Parathyroid adenoma (tissue), 2 donors: ENCODE measurements around the gene THRSP.
"Not testable (repeated sequence)": the region's sequence is repeated elsewhere in the genome, so short reads cannot be mapped to it uniquely, and the experiment has no call there.

Experiments
- H2AFZ ChIP-seq: fragments of 300-600 bp; sonication (generic); one replicate; pipeline ENCODE4 v1.7.0; 2017; ENCODE audit warnings: antibody characterized with exemption, mild to moderate bottlenecking
- H3K27ac ChIP-seq: fragments of 300-600 bp; sonication (generic); one replicate; pipeline ENCODE4 v1.7.0; 2017
- H3K27me3 ChIP-seq: fragments of 300-600 bp; sonication (generic); one replicate; pipeline ENCODE4 v1.7.0; 2017; ENCODE audit warnings: low read length; ENCODE audit not compliant: control insufficient read depth, insufficient read depth
- H3K36me3 ChIP-seq: fragments of 300-600 bp; sonication (generic); one replicate; pipeline ENCODE4 v1.7.0; 2017; ENCODE audit warnings: low read length; ENCODE audit not compliant: control insufficient read depth, insufficient read depth
- H3K4me1 ChIP-seq: fragments of 300-600 bp; sonication (generic); one replicate; pipeline ENCODE4 v1.7.0; 2017; ENCODE audit warnings: control low read depth
- H3K4me2 ChIP-seq: fragments of 300-600 bp; sonication (generic); one replicate; pipeline ENCODE4 v1.7.0; 2017; ENCODE audit warnings: low read length
- H3K4me3 ChIP-seq: fragments of 300-600 bp; sonication (generic); one replicate; pipeline ENCODE4 v1.7.0; 2017; ENCODE audit warnings: low read depth, low read length
- H3K79me2 ChIP-seq: fragments of 300-600 bp; sonication (generic); one replicate; pipeline ENCODE4 v1.7.0; 2017; ENCODE audit warnings: control low read depth
- H3K9ac ChIP-seq: fragments of 300-600 bp; sonication (generic); one replicate; pipeline ENCODE4 v1.7.0; 2017; ENCODE audit warnings: mild to moderate bottlenecking
- H3K9me3 ChIP-seq: fragments of 300-600 bp; sonication (generic); one replicate; pipeline ENCODE4 v1.7.0; 2017; ENCODE audit warnings: low read length; ENCODE audit not compliant: control insufficient read depth
- TF ChIP-seq, protein P1 (sequence below): fragments of 300-600 bp; sonication (generic); IDR thresholded peaks from one replicate; pipeline ENCODE4 v1.7.0; 2017; ENCODE audit warnings: antibody characterized with exemption, mild to moderate bottlenecking
- donor health status: primary hyperparathyroidism.

Gene THRSP

DNA sequence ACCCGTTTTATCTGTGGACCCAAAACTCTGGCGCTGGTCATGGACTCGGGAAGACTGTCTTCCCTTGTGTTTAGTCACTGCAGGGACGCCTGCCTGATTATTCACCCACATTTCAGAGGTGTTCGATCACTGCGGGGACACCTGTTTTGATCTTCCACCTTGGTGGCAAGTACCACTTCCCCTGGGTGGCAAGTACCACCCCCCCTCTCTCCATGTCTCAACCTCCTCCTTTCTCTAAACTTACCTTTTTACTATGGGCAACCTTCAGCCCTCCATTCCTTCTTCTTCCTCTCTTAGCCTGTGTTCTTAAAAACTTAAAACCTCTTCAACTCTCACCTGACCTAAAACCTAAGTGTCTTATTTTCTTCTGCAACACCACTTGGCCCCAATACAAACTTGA lies 17.9 kb downstream of the THRSP start:
- Histone ChIP-seq H2AFZ (no peak overlapping the region), H3K9me3 (no peaks in the 10 kb centered on the region), H3K9ac (no peak overlapping the region), H3K4me2 (no peak overlapping the region), H3K79me2 (peaks cover 15% of the 10 kb centered on the region), H3K4me3 (no peak overlapping the region), H3K27me3 (no peaks in the 10 kb centered on the region), H3K27ac (no peak overlapping the region), H3K36me3 (no peaks in the 10 kb centered on the region), H3K4me1 (peaks cover 1% of the 10 kb centered on the region)
- TF ChIP-seq, protein P1, sequence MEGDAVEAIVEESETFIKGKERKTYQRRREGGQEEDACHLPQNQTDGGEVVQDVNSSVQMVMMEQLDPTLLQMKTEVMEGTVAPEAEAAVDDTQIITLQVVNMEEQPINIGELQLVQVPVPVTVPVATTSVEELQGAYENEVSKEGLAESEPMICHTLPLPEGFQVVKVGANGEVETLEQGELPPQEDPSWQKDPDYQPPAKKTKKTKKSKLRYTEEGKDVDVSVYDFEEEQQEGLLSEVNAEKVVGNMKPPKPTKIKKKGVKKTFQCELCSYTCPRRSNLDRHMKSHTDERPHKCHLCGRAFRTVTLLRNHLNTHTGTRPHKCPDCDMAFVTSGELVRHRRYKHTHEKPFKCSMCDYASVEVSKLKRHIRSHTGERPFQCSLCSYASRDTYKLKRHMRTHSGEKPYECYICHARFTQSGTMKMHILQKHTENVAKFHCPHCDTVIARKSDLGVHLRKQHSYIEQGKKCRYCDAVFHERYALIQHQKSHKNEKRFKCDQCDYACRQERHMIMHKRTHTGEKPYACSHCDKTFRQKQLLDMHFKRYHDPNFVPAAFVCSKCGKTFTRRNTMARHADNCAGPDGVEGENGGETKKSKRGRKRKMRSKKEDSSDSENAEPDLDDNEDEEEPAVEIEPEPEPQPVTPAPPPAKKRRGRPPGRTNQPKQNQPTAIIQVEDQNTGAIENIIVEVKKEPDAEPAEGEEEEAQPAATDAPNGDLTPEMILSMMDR: no peak

DNA sequence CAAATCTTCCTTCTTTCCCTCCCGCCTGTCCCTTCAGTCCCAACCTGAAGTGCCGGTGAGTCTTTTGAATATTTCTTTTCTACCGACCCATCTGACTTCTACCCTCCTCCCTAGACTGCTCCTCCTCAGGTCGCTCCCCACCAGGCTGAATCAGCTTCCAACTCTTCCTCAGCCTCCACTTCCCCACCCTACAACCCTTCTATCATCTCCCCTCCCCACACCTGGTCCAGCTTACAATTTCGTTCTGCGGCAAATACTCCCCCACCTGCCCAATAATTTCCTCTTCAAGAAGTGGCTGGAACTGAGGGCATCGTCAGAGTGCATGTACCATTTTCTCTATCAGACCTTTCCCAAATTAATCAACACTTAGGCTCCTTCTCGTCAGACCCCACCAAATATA lies 18.5 kb downstream of the THRSP start:
- TF ChIP-seq, protein P1: no peak
- no peaks in the 10 kb centered on the region for H3K27me3 ChIP-seq
- H3K4me1 ChIP-seq: no peaks in the 10 kb centered on the region
- H3K9ac ChIP-seq: no peak overlapping the region
- no peak overlapping the region for H3K4me3 ChIP-seq
- H3K9me3 ChIP-seq: no peaks in the 10 kb centered on the region
- H3K36me3 ChIP-seq: no peaks in the 10 kb centered on the region
- peaks cover 10% of the 10 kb centered on the region for H3K79me2 ChIP-seq
- no peak overlapping the region for H3K27ac ChIP-seq
- H2AFZ ChIP-seq: no peak overlapping the region
- H3K4me2 ChIP-seq: no peak overlapping the region

DNA sequence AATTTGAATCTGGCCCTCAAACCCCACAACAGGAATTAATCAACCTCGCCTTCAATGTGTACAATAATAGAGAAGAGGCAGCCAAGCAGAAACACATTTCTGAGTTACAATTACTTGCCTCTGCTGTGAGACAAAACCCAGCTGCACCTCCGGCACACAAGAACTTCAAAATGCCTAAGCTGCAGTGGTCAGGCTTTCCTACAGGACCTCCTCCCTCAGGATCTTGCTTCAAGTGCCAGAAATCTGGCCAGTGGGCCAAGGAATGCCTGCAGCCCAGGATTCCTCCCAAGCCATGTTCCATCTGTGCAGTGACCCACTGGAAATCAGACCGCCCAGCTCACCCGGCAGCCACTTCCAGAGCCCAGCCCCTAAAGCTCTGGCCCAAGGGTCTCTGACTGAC lies 19.4 kb downstream of the THRSP start:
- Histone ChIP-seq H3K9ac (no peak overlapping the region), H3K9me3 (no peaks in the 10 kb centered on the region)

DNA sequence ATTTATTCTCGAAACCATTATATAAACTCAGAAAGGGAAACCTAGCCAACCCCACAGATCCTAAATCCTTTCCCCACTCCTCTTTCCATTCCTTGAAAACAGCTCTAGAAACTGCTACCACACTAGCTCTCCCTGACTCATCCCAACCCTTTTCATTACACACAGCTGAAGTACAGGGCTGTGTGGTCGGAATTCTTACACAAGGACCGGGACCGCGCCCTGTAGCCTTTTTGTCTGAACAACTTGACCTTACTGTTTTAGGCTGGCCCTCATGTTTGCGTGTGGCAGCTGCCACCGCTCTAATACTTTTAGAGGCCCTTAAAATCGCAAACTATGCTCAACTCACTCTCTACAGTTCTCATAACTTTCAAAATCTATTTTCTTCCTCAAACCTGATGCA lies 20.8 kb downstream of the THRSP start:
- H3K4me2 ChIP-seq, H3K27ac ChIP-seq, H2AFZ ChIP-seq, H3K27me3 ChIP-seq, H3K4me3 ChIP-seq, H3K79me2 ChIP-seq, H3K36me3 ChIP-seq, H3K9me3 ChIP-seq, H3K4me1 ChIP-seq, H3K9ac ChIP-seq: not testable (repeated sequence)

More for the DNA sequence above, 19.4 kb downstream of the THRSP start:
- TF ChIP-seq, protein P1: no peak
- no peaks in the 10 kb centered on the region for H3K36me3 ChIP-seq
- no peaks in the 10 kb centered on the region for H3K4me1 ChIP-seq
- H2AFZ ChIP-seq: no peak overlapping the region
- H3K27me3 ChIP-seq: no peaks in the 10 kb centered on the region
- no peak overlapping the region for H3K4me2 ChIP-seq
- no peak overlapping the region for H3K27ac ChIP-seq
- no peak overlapping the region for H3K4me3 ChIP-seq
- H3K79me2 ChIP-seq: peaks cover 3% of the 10 kb centered on the region

DNA sequence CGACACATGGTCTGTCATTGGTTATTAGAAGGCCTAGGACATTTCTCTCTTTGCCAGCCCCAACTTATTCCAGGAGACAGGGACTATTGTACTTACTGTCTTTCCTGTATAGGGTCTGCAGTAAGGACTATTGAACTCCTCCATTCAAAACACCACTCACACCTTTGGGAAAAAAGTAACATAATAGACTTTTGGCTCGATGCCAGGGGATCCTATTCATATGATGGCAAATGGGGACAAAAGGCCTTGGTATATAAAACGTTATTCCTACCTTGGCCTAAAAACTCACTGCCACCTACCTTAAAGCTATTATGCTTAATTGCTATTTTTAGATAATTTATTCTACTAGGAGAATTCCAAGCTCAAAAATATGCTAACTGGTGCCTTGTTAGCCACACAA lies 22.3 kb downstream of the THRSP start:
- H3K4me1 ChIP-seq: no peaks in the 10 kb centered on the region
- no peak overlapping the region for H3K4me3 ChIP-seq
- no peak overlapping the region for H2AFZ ChIP-seq
- TF ChIP-seq, protein P1: no peak
- H3K27me3 ChIP-seq: no peaks in the 10 kb centered on the region
- no peak overlapping the region for H3K4me2 ChIP-seq
- H3K79me2 ChIP-seq: no peaks in the 10 kb centered on the region
- no peaks in the 10 kb centered on the region for H3K36me3 ChIP-seq
- H3K9me3 ChIP-seq: no peaks in the 10 kb centered on the region
- H3K27ac ChIP-seq: no peak overlapping the region
- H3K9ac ChIP-seq: no peak overlapping the region

DNA sequence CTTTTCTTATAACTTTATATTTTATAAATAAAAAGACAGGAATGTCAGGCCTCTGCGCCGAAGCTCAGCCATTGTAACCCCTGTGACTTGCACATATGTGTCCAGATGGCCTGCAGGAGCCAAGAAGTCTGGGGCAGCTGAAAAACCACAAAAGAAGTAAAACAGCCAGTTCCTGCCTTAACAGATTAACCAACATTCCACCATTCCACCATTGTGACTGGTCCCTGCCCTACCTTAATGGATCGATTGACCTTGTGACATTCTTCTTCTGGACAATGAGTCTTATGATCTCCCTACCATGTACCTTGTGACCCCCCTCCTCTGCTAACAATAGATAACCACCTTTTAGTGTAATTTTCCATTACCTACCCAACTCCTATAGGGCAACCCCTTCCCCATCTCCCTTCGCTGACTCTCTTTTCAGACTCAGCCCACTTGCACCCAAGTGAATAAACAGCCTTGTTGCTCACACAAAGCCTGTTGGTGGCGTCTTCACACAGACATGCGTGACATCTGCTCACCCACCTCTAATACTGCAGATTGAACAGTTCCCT lies 22.9 kb downstream of the THRSP start:
- not testable (repeated sequence) for H2AFZ ChIP-seq, H3K27me3 ChIP-seq, H3K4me2 ChIP-seq, H3K4me3 ChIP-seq, H3K79me2 ChIP-seq, H3K36me3 ChIP-seq, H3K27ac ChIP-seq, H3K9me3 ChIP-seq, H3K4me1 ChIP-seq, H3K9ac ChIP-seq
